ENCODE data around the gene PITPNB.

The PITPNB gene

GRCh38 chr22:27863001-27863400, 56.1 kb downstream of the PITPNB start:
- no peak for TF ChIP-seq CTCF (IDR thresholded peaks at IDR 0.05; ENCODE audit: control insufficient read depth, extremely low read depth, insufficient read depth)
- no peak overlapping the region for H3K4me3 ChIP-seq (ENCODE audit: low read depth, low read length)
- DNase-seq (ENCODE audit: low read depth): no peak

GRCh38 chr22:27859336-27859735, 59.7 kb downstream of the PITPNB start:
- no peak for DNase-seq (ENCODE audit: low read depth)
- H3K4me3 ChIP-seq (ENCODE audit: low read depth, low read length): no peak overlapping the region
- no peak for TF ChIP-seq CTCF (IDR thresholded peaks at IDR 0.05; ENCODE audit: control insufficient read depth, extremely low read depth, insufficient read depth)

- DNase-seq (ENCODE audit: low read depth): no peak
Measured at GRCh38 chr22:27858626-27859025, 60.4 kb downstream of the PITPNB start.

GRCh38 chr22:27857443-27857842, 61.6 kb downstream of the PITPNB start:
- TF ChIP-seq CTCF (IDR thresholded peaks at IDR 0.05; ENCODE audit: control insufficient read depth, extremely low read depth, insufficient read depth): no peak
- no peak for DNase-seq (ENCODE audit: low read depth)

More at GRCh38 chr22:27858626-27859025, 60.4 kb downstream of the PITPNB start:
- no peak overlapping the region for H3K4me3 ChIP-seq (ENCODE audit: low read depth, low read length)
- TF ChIP-seq CTCF (IDR thresholded peaks at IDR 0.05; ENCODE audit: control insufficient read depth, extremely low read depth, insufficient read depth): no peak

GRCh38 chr22:27856386-27856785, 62.7 kb downstream of the PITPNB start:
- DNase-seq (ENCODE audit: low read depth): no peak
- TF ChIP-seq CTCF (IDR thresholded peaks at IDR 0.05; ENCODE audit: control insufficient read depth, extremely low read depth, insufficient read depth): no peak
- H3K4me3 ChIP-seq (ENCODE audit: low read depth, low read length): no peak overlapping the region

More at GRCh38 chr22:27857443-27857842, 61.6 kb downstream of the PITPNB start:
- H3K4me3 ChIP-seq (ENCODE audit: low read depth, low read length): no peak overlapping the region

GRCh38 chr22:27853424-27853823, 65.6 kb downstream of the PITPNB start:
- no peak overlapping the region for H3K4me3 ChIP-seq (ENCODE audit: low read depth, low read length)
- no peak for TF ChIP-seq CTCF (IDR thresholded peaks at IDR 0.05; ENCODE audit: control insufficient read depth, extremely low read depth, insufficient read depth)
- DNase-seq (ENCODE audit: low read depth): no peak

- no peak for TF ChIP-seq CTCF (IDR thresholded peaks at IDR 0.05; ENCODE audit: control insufficient read depth, extremely low read depth, insufficient read depth)
- H3K4me3 ChIP-seq (ENCODE audit: low read depth, low read length): no peak overlapping the region
- no peak for DNase-seq (ENCODE audit: low read depth)
Measured at GRCh38 chr22:27851974-27852746, 66.9 kb downstream of the PITPNB start.
